BE2C (cell line): Measurements from ENCODE around the gene CEACAM19.

ENCODE experiments used
- DNase-seq: peaks from one replicate; pipeline ENCODE4 v3.0.0-alpha.2; 2020
- H3K27me3 ChIP-seq: fragments of 250-450 bp; sonication (Bioruptor Pico); 2 replicates; pipeline ENCODE4 v1.5.1; 2020; ENCODE audit warnings: mild to moderate bottlenecking
- H3K36me3 ChIP-seq: fragments of 250-450 bp; sonication (Bioruptor Pico); 2 replicates; pipeline ENCODE4 v1.5.1; 2020; ENCODE audit warnings: mild to moderate bottlenecking
- H3K4me1 ChIP-seq: fragments of 250-450 bp; sonication (Bioruptor Pico); 2 replicates; pipeline ENCODE4 v1.5.1; 2020
- H3K4me3 ChIP-seq: 2 replicates; pipeline ENCODE4 v1.5.1; 2011; ENCODE audit warnings: low read depth, low read length
- H3K9me3 ChIP-seq: fragments of 250-450 bp; sonication (Bioruptor Pico); 2 replicates; pipeline ENCODE4 v1.5.1; 2020
- TF ChIP-seq, protein P1 (sequence below): IDR thresholded peaks from 2 replicates; pipeline ENCODE4 v1.5.1; 2012; ENCODE audit warnings: mild to moderate bottlenecking, low read depth, low read length

CEACAM19 gene

DNA sequence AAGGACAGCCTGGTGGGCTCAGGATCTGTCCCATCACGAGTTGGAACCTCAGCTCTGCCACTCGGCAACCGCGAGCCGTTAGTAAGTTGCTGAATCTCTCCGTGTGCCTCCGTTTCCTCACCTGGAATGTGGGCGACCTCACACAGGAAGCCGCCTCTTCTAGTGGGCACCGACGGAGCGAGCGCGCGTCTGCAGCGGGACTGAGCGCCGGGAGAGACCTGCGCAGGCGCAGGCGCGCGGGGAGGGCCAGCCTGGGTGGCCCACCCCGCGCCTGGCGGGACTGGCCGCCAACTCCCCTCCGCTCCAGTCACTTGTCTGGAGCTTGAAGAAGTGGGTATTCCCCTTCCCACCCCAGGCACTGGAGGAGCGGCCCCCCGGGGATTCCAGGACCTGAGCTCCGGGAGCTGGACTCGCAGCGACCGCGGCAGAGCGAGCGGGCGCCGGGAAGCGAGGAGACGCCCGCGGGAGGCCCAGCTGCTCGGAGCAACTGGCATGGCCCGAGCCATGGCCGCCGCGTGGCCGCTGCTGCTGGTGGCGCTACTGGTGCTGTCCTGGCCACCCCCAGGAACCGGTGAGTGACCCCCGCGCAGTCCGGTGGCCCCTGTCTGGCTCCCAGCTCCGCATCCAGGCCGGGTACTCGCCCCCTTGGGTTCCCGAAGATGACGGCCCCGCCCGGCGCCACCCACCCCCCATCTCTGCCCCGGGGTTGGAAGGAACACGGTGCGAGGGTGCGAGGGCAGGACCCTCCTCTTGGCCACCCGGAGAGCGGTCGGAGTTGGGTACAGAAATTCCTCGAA is 27.5 kb upstream of the CEACAM19 start, which contains the start of gene PVR:
TSS of gene PVR (plus strand) at position 306 of the 797 bp plus-strand sequence. CDS start at position 493, 187 bp downstream.
- DNase-seq, result peak; percentile 85
- peak within 1 kb of the TSS; percentile 87 for H3K4me3 ChIP-seq
- no peaks in the 10 kb centered on the region for H3K9me3 ChIP-seq
- H3K4me1 ChIP-seq, result no peaks in the 10 kb centered on the region; the same call in 1 of the 2 replicates
- no peaks in the 10 kb centered on the region for H3K27me3 ChIP-seq
- TF ChIP-seq, protein P1, sequence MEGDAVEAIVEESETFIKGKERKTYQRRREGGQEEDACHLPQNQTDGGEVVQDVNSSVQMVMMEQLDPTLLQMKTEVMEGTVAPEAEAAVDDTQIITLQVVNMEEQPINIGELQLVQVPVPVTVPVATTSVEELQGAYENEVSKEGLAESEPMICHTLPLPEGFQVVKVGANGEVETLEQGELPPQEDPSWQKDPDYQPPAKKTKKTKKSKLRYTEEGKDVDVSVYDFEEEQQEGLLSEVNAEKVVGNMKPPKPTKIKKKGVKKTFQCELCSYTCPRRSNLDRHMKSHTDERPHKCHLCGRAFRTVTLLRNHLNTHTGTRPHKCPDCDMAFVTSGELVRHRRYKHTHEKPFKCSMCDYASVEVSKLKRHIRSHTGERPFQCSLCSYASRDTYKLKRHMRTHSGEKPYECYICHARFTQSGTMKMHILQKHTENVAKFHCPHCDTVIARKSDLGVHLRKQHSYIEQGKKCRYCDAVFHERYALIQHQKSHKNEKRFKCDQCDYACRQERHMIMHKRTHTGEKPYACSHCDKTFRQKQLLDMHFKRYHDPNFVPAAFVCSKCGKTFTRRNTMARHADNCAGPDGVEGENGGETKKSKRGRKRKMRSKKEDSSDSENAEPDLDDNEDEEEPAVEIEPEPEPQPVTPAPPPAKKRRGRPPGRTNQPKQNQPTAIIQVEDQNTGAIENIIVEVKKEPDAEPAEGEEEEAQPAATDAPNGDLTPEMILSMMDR, result no peak
- peaks cover 18% of the 10 kb centered on the region for H3K36me3 ChIP-seq

DNA sequence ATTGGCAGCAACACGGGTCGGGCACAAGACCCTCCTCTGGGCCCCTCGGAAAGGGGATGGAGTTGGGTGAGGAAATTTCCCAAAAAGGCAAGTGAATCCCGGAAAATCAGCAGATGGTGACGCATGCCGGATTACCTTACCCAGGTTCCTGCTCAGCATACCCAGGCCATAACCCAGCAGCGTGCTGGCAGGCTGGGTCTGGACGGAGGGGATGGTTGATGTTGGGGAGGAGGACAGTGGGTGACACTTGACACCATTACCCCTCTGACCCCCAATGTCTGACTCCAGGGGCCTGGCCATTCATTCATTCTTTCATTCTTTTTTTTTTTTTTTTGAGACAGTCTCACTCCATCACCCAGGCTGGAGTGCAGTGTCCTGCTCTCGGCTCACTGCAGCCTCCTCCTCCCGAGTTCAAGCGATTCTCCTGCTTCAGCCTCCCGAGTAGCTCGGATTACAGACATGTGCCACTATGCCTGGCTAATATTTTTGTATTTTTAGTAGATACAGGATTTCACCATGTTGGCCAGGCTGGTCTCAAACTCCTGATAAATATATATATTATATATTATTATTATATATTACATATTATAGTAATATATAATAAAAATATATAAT is 26.8 kb upstream of the CEACAM19 start:
- TF ChIP-seq, protein P1, result no peak
- Histone ChIP-seq H3K9me3 (no peaks in the 10 kb centered on the region), H3K4me1 (no peaks in the 10 kb centered on the region; the same call in 1 of the 2 replicates), H3K27me3 (no peaks in the 10 kb centered on the region), H3K36me3 (peaks cover 21% of the 10 kb centered on the region), H3K4me3 (peak overlapping the region; percentile 87)
- peak; percentile 50 for DNase-seq

DNA sequence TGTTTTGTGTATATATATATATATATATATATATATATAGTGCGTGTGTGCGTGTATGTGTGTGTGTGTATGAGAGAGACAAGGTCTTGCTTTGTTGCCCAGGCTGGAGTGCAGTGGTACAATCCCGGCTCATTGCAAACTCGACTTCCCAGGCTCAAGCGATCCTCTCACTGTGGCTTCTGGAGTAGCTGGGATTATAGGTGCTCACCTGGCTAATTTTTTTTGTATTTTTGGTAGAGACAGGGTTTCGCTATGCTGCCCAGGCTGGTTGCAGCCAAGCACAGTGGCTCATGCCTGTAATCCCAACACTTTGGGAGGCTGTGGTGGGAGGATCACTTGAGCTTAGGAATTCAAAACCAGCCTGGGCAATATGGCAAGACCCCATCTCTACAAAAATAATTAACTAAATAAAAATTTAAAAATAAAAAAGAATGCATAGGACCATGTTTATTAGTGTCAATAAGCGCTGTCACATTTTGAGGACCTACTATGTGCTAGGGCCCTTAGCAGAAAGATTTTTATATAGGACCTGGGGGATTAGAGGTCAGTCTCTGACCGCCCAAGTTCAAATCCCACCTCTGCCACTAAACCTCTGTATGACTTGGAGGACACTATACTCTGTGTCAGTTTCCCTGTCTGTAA is 25.8 kb upstream of the CEACAM19 start:
- Histone ChIP-seq H3K4me3 (no peak overlapping the region), H3K9me3 (no peaks in the 10 kb centered on the region), H3K4me1 (no peaks in the 10 kb centered on the region; the same call in 1 of the 2 replicates), H3K36me3 (peaks cover 31% of the 10 kb centered on the region), H3K27me3 (no peaks in the 10 kb centered on the region)
- no peak for DNase-seq
- TF ChIP-seq, protein P1, result no peak

DNA sequence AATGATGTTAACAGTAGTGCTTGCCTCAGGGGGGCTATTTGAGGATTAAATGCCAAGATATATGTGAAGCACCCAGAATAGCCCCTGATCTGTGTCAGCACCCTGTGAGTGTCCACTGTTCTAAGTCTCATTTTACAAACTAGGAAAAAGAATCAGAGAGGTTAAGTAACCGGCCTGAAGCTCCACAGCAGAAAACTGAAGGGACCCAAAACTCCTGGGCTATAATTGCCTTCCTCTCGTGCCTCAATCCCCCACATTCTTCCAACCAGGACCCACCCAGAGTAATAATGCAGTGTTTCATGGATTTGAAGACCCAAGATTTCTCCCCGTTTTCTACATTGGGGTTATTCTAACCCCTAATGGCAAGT is 25.2 kb upstream of the CEACAM19 start:
- no peak for DNase-seq
- no peak overlapping the region for H3K4me3 ChIP-seq
- TF ChIP-seq, protein P1, result no peak
- H3K27me3 ChIP-seq, result no peaks in the 10 kb centered on the region
- H3K9me3 ChIP-seq, result no peaks in the 10 kb centered on the region
- H3K36me3 ChIP-seq, result peaks cover 36% of the 10 kb centered on the region
- H3K4me1 ChIP-seq, result no peaks in the 10 kb centered on the region; the same call in 1 of the 2 replicates

DNA sequence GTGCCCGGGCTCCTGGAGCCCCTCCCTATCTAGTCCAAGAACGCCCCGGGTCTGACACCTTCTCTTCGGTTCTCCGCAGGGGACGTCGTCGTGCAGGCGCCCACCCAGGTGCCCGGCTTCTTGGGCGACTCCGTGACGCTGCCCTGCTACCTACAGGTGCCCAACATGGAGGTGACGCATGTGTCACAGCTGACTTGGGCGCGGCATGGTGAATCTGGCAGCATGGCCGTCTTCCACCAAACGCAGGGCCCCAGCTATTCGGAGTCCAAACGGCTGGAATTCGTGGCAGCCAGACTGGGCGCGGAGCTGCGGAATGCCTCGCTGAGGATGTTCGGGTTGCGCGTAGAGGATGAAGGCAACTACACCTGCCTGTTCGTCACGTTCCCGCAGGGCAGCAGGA is 24.1 kb upstream of the CEACAM19 start:
- no peak for DNase-seq
- no peaks in the 10 kb centered on the region for H3K9me3 ChIP-seq
- peaks cover 46% of the 10 kb centered on the region for H3K36me3 ChIP-seq
- H3K4me3 ChIP-seq, result no peak overlapping the region
- no peaks in the 10 kb centered on the region; the same call in 1 of the 2 replicates for H3K4me1 ChIP-seq
- TF ChIP-seq, protein P1, result no peak
- H3K27me3 ChIP-seq, result no peaks in the 10 kb centered on the region
